Renal cortex interstitium (tissue), 3 donors: ENCODE measurements around the gene CFLAR. TPM values are rescaled to one million over a fixed set of nuclear protein-coding genes. Genes with fewer than 3 reads are reported as not detected.

Source experiments
- polyA plus RNA-seq, 3 donors: library from polyadenylated mRNA; unstranded; fragments of 120-200 nt; gene quantifications; one replicate each; pipeline ENCODE4 v1.2.1, GENCODE V29; 2013; ENCODE audit not compliant: insufficient read length in 3 of 3

The CFLAR gene
- polyA plus RNA-seq, 3 donors = 51.7 to 84.8 (median 64.0) TPM

Other genes starting within 250 kb of the CFLAR start
- 10 to 100 TPM; 49.2 to 70.3 (median 65.1) TPM for gene PPIL3, start 227.1 kb upstream of the CFLAR start, polyA plus RNA-seq
- gene NIF3L1, start 226.8 kb upstream of the CFLAR start, polyA plus RNA-seq = 10 to 100 TPM; 36.3 to 53.3 (median 42.1) TPM
- 10 to 100 TPM; 28.4 to 37.3 (median 33.3) TPM for gene ORC2, start 152.5 kb upstream of the CFLAR start, polyA plus RNA-seq
- 10 to 100 TPM; 12.5 to 17.5 (median 15.2) TPM for gene HYCC2, start 44.5 kb upstream of the CFLAR start, polyA plus RNA-seq
- 100 to 1,000 TPM in 2 of 3 donors, 10 to 100 TPM in 1; 92.2 to 132 (median 120) TPM for gene NDUFB3, start 44.2 kb upstream of the CFLAR start, polyA plus RNA-seq
- 10 to 100 TPM in 1 of 3 donors, 1 to 10 TPM in 2; 7.9 to 12.6 (median 9.2) TPM for gene CASP10, start 67.0 kb downstream of the CFLAR start, polyA plus RNA-seq
- gene CASP8, start 144.4 kb downstream of the CFLAR start, polyA plus RNA-seq = 10 to 100 TPM; 11.4 to 15.3 (median 15.2) TPM
- gene FLACC1, start 241.2 kb downstream of the CFLAR start, polyA plus RNA-seq = 1 to 10 TPM; 2.0 to 5.5 (median 2.4) TPM